KOPT-K1 (cell line): Measurements from ENCODE around the gene ASCC3.
"Not testable (repeated sequence)": the region's sequence is repeated elsewhere in the genome, so short reads cannot be mapped to it uniquely, and the experiment has no call there.

Experiments used
- H3K27ac ChIP-seq: fragments of 200-600 bp; sonication (generic); 2 replicates; pipeline ENCODE4 v1.5.1; 2016; ENCODE audit warnings: antibody characterized with exemption, mild to moderate bottlenecking, low read depth, low read length; ENCODE audit not compliant: poor library complexity, severe bottlenecking
- H3K36me3 ChIP-seq: fragments of 200-600 bp; sonication (generic); 2 replicates; pipeline ENCODE4 v1.5.1; 2017; ENCODE audit warnings: antibody characterized with exemption, mild to moderate bottlenecking, low read length, moderate library complexity; ENCODE audit not compliant: insufficient read depth
- H3K9me3 ChIP-seq: fragments of 200-600 bp; sonication (generic); 2 replicates; pipeline ENCODE4 v1.5.1; 2017; ENCODE audit warnings: antibody characterized with exemption, low read length, mild to moderate bottlenecking; ENCODE audit not compliant: insufficient read depth, poor library complexity, severe bottlenecking

The ASCC3 gene

DNA sequence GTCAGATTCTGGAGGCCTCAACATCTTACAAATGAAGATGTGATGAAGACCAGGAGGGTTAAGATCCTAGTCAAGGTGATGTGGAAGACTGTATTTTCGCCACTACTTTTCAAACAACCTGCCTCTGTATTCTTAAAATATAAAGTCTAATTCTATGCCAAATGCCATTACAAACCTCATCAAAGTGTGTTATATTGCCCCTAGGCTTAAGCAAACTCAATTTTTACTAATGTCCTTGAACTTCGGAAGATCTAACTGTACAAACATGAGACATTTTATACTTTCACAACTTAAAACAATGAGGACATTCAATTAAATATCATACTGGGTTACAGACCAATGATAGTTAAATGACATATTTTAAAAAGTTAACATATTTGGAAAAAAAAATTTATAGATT, 19.1 kb downstream of the ASCC3 start:
- peaks cover 96% of the 10 kb centered on the region for H3K36me3 ChIP-seq
- H3K27ac ChIP-seq: no peak overlapping the region
- H3K9me3 ChIP-seq: peaks cover 13% of the 10 kb centered on the region

GRCh38 chr6:100856146-100856545, 25.0 kb downstream of the ASCC3 start:
- Histone ChIP-seq H3K27ac (no peak overlapping the region), H3K36me3 (peaks cover 76% of the 10 kb centered on the region), H3K9me3 (peaks cover 39% of the 10 kb centered on the region)

DNA sequence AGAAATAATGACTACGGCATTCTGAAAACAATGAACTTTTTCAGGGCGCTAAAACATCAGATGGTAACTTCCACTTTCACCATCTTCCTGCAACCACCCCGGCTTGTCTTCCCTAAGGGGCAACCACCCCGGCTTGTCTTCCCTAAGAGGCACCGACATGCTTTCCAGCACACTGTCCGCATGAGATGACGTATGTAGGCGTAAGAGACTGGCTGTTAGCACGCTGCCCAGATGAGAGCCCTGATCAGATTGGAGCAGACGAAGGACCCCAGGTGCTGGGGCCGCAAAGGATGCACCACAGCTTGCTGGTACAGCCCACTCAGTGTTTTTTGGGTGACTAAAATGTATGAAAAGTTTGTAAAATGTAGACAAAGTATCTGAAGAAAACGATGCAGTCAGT, 29.3 kb downstream of the ASCC3 start:
- Histone ChIP-seq H3K36me3 (peaks cover 63% of the 10 kb centered on the region), H3K27ac (no peak overlapping the region), H3K9me3 (peaks cover 24% of the 10 kb centered on the region)

GRCh38 chr6:100850174-100850573, 31.0 kb downstream of the ASCC3 start:
- H3K27ac ChIP-seq: no peak overlapping the region
- H3K36me3 ChIP-seq: peaks cover 58% of the 10 kb centered on the region
- H3K9me3 ChIP-seq: peaks cover 9% of the 10 kb centered on the region

DNA sequence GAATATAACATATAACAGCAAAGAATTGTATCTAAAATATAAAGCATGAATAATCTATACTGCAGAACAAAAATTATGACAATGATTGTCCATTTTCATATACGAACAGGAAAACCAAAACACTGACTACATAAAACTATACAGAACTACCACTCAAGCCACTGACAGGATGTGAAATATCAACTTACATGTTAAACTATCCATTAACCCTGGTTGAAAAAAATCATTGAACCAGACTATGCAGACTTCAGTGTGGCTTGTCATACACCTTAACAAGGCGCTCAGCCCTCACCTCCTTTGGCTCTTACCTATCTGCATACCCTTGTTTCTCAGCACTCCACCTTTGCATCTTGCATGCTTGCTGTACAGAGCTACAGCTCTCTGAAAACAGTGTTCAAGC, 34.9 kb downstream of the ASCC3 start:
- Histone ChIP-seq H3K9me3 (no peaks in the 10 kb centered on the region), H3K36me3 (peaks cover 52% of the 10 kb centered on the region), H3K27ac (no peak overlapping the region)

GRCh38 chr6:100845676-100846075, 35.5 kb downstream of the ASCC3 start:
- Histone ChIP-seq H3K36me3 (peaks cover 52% of the 10 kb centered on the region), H3K27ac (no peak overlapping the region), H3K9me3 (no peaks in the 10 kb centered on the region)

DNA sequence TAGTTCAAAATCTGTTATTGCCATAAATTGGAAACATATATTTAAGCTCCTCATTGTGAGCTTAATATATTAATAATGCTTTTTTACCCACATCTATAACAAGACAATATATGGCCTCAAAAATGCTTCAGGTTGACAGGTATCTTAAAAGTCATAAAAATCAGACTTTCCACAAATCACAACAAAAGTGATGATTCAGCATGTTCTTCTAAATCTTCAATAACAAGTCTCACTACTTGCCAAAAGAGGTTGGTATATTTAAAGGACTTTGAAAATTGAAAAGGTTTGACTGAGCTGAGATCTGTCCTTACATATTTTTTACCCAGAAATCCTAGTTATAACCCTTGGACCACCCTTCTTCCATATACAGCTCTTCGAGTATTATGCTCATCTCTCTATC, 41.7 kb downstream of the ASCC3 start:
- H3K36me3 ChIP-seq: peaks cover 32% of the 10 kb centered on the region
- peaks cover 4% of the 10 kb centered on the region for H3K9me3 ChIP-seq

GRCh38 chr6:100838011-100838410, 43.1 kb downstream of the ASCC3 start:
- H3K27ac ChIP-seq: no peak overlapping the region
- peaks cover 34% of the 10 kb centered on the region for H3K36me3 ChIP-seq
- peaks cover 4% of the 10 kb centered on the region for H3K9me3 ChIP-seq

More for the DNA sequence above, 41.7 kb downstream of the ASCC3 start:
- no peak overlapping the region for H3K27ac ChIP-seq

GRCh38 chr6:100833972-100834574, 47.1 kb downstream of the ASCC3 start:
- Histone ChIP-seq H3K27ac (no peak overlapping the region), H3K9me3 (peaks cover 19% of the 10 kb centered on the region), H3K36me3 (peaks cover 35% of the 10 kb centered on the region)

DNA sequence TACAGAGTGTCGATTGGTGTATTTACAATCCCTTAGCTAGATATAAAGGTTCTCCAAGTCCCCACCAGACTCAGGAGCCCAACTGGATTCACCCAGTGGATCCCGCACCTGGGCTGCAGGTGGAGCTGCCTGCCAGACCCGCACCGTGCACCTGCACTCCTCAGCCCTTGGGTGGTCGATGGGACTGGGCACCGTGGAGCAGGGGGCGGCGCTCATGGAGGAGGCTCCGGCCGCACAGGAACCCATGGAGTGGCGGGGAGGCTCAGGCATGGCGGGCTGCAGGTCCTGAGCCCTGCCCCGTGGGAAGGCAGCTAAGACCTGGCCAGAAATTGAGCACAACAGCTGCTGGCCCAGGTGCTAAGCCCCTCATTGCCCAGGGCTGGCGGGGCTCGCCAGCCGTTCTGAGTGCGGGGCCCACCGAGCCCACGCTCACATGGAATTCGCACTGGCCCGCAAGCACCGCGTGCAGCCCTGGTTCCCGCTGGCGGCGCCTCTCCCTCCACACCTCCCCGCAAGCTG, 52.0 kb downstream of the ASCC3 start:
- peaks cover 37% of the 10 kb centered on the region for H3K36me3 ChIP-seq
- peaks cover 31% of the 10 kb centered on the region for H3K9me3 ChIP-seq
- H3K27ac ChIP-seq: not testable (repeated sequence)

DNA sequence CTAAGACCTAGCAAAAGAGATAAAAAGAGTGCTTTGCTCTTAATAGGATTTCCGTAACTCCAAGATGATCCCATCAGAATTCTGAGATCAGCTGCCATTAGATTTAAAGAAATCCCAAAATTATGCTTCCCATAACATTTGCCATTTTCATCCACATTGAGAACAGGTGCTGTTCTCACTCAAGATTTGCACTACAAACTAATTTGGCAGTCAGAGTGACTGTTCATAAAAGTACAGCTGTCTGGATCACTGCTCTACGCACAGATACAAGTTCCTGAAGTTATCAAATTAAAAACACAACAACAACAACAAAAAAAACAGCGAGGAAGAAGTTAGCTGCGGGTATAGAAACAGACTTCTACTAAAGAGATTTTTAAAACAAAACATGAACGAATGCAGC, 58.1 kb downstream of the ASCC3 start:
- peaks cover 7% of the 10 kb centered on the region for H3K9me3 ChIP-seq
- H3K36me3 ChIP-seq: peaks cover 16% of the 10 kb centered on the region; the same call in 1 of the 2 replicates
- H3K27ac ChIP-seq: no peak overlapping the region

- no peak overlapping the region for H3K27ac ChIP-seq
- H3K9me3 ChIP-seq: peaks cover 18% of the 10 kb centered on the region
- H3K36me3 ChIP-seq: peaks cover 12% of the 10 kb centered on the region; the same call in 1 of the 2 replicates
These were observed 63.1 kb downstream of the ASCC3 start for GRCh38 chr6:100818066-100818465.

- Histone ChIP-seq H3K9me3 (no peaks in the 10 kb centered on the region), H3K36me3 (peaks cover 15% of the 10 kb centered on the region), H3K27ac (no peak overlapping the region)
These were observed 71.1 kb downstream of the ASCC3 start for GRCh38 chr6:100810015-100810414.

DNA sequence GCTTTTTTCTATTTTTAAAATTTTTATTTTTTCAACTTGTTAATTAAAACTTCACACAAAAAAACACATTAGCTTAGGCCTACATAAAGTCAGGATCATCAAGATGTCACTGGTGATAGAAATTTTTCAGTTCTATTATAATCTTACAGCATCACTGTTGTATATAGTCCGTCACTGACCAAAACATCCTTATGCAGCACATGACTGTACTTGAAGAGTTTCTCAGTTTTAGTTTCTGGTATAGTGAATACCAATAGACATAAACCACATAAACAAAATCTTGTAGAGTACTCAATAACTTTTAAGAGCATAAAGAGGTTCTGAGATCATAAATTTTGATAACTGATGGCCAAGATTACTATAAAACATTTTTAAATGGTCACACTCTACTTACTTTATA, 71.8 kb downstream of the ASCC3 start:
- H3K27ac ChIP-seq: no peak overlapping the region
- H3K36me3 ChIP-seq: peaks cover 22% of the 10 kb centered on the region
- H3K9me3 ChIP-seq: no peaks in the 10 kb centered on the region

- Histone ChIP-seq H3K27ac (no peak overlapping the region), H3K36me3 (peaks cover 27% of the 10 kb centered on the region), H3K9me3 (no peaks in the 10 kb centered on the region)
These were observed 72.4 kb downstream of the ASCC3 start for GRCh38 chr6:100808638-100809275.

DNA sequence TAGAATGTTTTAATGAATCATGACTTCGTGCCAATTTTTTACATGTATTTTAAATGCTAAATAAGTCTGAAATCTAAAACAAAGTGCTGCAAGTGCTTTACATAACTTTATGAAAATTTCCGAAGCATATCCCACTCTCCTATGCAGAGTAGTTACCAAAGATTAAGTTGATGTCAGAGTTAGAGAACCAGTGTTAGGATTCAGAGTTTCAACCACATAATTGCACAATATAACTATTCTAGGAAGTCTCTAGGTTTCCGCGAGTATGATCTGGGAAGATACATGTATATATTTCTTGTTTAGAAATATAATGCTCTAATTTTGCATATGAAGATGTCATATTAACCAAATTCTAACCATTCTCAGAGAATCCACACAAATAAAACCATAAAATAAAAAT, 74.8 kb downstream of the ASCC3 start:
- Histone ChIP-seq H3K27ac (no peak overlapping the region), H3K36me3 (peaks cover 28% of the 10 kb centered on the region)

More for the DNA sequence above, 74.8 kb downstream of the ASCC3 start:
- no peaks in the 10 kb centered on the region for H3K9me3 ChIP-seq
